Stimulated activated CD4-positive, alpha-beta T cell treated with anti-CD3 and anti-CD28 coated beads, Interleukin-12 subunit alpha, Interleukin-12 subunit beta, amount 100 ng/mL, for 48 hours (primary cell): ENCODE results near the gene ZNF484.
A peak's percentile ranks its signal among the peaks of the same experiment; 100 is the strongest.
"Not testable (repeated sequence)": the region's sequence is repeated elsewhere in the genome, so short reads cannot be mapped to it uniquely, and the experiment has no call there.

Experiments used
- DNase-seq, 3 donors: peaks; one replicate each; pipeline ENCODE4 v3.0.0-alpha.2; 2020; ENCODE audit warnings: low read depth in 2 of 3, low spot score in 1 of 3

The ZNF484 gene

GRCh38 chr9:92877531-92878430 is at the start of gene ZNF484:
Gene ZNF484 (minus strand): TSS chr9:92878038. CDS start chr9:92875029, 3,009 bp downstream.
- peak; percentile 95 to 96 (median 95) for DNase-seq

GRCh38 chr9:92920437-92920836 is 42.6 kb upstream of the ZNF484 start:
- DNase-seq: no peak

- DNase-seq: no peak
Measured at GRCh38 chr9:92917176-92917800, 39.5 kb upstream of the ZNF484 start.

- no peak for DNase-seq
Measured at GRCh38 chr9:92911511-92912475, 34.0 kb upstream of the ZNF484 start.

DNA sequence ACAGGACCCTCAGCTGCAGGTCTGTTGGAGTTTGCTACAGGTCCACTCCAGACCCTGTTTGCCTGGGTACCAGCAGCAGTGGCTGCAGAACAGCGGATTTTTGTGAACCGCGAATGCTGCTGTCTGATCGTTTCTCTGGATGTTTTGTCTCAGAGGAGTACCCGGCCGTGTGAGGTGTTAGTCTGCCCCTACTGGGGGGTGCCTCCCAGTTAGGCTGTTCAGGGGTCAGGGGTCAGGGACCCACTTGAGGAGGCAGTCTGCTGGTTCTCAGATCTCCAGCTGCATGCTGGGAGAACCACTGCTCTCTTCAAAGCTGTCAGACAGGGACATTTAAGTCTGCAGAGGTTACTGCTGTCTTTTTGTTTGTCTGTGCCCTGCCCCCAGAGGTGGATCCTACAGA is 27.3 kb upstream of the ZNF484 start:
- not testable (repeated sequence) for DNase-seq

DNA sequence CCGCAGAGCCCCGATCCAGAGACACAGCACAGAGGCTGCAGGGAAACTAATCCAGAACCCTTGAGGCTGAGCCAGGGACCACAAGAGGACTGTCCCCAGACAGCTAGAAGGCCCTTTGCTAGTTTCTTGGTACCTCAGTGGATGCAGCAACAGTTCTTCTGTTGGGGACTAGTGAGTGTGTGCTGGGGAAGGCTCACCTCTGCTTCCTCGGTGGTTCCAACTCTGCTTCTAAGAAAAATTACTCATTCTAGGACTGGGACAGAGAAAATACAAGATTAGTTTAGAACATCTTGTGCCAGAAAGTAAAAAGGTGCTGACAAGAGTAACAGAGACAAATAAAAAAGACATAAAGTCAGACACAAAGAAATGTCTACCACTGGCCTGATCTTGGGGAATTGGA is 19.5 kb upstream of the ZNF484 start:
- DNase-seq: no peak

DNA sequence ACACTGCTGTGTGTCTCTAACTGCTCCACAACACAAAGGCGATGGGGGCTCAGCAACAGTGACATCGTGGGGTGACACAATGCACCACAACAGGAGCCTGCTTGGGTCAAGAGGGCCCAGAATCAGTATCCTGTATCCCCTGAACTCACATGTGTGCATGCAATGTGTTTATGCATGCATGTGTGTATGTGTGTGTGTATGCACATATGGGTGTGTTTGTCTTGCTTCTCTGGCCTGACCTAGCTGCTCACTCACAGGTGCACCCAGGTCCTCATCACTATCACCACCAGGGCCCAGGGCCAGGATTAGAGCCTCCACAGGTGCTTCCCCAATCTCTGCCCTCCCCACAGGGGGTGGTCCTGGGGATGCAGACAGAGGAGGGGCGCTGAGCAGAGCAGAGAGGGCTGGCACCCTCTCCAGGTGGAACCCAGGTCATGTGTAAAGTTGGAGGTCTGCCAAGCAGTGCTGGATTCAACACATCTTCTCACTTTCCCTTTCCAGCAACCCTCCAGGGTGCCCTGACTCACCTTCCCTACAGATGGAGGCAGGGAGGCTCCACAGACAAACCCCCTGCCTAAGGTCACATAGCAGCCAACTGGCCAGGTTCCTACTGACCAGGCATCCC is 18.1 kb upstream of the ZNF484 start:
- DNase-seq: no peak

DNA sequence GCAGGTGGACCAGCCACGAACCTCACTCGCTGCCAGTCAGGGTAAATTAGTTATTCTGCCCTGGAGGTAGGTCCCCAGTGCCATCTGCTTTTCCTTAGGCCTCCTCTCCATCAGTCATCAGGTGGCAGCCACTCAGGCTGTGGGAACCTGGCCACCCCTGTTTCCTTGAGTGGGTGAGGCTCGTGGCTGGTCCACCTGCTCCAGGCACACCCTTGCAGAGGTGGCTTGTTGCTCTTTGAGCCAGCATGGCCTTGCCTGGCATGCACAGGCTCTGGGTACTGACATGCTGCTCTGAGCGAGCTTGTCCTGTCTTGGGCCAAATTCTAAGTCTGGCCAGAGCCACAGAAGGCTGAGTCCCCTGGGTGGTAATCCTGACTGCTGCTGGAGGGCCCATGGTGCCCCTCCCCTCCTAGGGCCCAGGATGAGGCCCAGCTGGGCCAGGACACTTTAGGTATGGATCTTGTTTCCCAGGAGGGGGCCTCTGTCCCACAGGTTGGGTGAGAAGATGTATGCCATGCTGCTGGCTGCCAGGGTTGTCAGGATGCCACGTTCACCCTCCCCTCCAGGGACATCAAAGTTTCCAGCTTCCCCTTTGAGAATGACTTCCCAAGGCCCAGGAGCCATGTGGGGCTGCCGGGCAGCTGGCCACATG is 17.0 kb upstream of the ZNF484 start:
- DNase-seq: no peak

- DNase-seq: not testable (repeated sequence)
Measured at GRCh38 chr9:92893916-92894610, 16.2 kb upstream of the ZNF484 start.

- DNase-seq: not testable (repeated sequence)
Measured at GRCh38 chr9:92892276-92892675, 14.4 kb upstream of the ZNF484 start.

DNA sequence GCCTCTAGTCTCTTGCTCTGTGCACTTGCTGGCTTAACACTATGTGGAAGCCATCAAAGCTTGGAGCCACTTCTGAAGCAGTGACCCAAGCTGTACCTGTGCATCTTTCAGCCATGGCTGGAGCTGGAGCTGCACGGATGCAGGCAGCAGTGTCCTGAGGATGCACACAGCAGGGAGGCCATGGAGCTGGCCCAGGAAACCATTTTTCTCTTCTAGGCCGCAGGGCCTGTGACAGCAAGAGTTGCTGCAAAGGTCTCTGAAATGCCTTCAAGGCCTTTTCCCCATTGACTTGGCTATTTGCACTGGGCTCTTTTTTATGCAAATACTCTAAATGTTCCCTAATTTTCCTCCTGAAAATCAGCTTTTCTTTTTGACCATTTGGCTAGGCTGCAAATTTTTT is 12.9 kb upstream of the ZNF484 start:
- no peak for DNase-seq

- no peak for DNase-seq
Measured at GRCh38 chr9:92887880-92888338, 10.1 kb upstream of the ZNF484 start.

GRCh38 chr9:92886846-92887610 is 9.2 kb upstream of the ZNF484 start:
- not testable (repeated sequence) for DNase-seq

DNA sequence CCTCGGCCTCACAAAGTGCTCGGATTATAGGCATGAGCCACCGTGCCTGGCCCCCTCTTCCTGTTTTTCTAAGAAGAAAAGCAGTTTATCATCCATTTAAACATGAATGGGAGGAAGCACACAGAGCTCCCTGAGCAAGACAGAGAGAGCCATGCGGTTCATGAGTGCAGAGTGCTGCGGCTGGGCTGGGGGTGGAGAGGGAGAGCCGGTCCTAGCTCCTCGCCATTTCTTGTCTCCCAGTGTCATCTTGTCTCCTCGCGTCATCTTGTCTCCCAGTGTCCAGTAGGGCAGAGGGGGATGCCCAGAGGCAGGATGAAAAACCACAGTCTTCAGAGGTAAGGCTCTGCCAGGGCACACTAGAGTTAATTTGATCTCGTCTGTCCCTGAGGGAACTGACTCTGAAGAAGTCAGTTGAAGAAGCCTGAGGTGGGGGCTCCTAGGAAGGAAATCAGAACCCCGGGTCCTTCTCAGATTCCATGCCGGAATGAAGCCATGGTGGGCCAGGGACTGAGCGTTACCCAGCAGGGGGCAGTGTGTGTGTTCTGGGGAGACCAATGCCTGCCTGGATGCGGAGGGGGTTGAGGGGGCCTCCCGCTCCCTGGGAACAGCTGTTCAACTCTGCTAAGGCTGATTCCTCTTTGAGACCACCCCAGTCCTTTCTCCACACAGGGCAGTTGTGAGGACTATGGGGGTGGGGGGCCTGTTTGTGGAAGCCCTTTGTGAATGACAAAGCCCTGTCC is 6.0 kb upstream of the ZNF484 start:
- DNase-seq: not testable (repeated sequence)

DNA sequence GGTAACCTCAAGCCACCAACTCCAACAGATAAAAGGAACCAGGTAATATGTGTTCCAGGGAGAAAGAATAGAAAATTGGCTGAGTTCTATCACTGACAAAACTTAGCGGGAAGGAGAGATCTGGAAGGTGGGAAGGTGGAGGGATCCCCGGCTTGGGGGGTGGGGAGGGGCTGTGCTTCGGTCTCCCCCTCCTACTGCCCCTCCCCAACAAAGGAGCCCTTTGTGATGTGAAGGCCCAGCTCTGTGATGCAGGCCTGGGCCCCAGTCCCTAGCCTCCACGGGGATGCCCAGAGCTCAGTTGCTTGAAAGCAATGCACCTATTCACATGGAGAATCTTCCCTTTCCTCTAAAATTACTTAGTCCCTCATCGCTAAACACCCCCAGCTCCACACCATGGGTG is 4.4 kb upstream of the ZNF484 start:
- no peak for DNase-seq

DNA sequence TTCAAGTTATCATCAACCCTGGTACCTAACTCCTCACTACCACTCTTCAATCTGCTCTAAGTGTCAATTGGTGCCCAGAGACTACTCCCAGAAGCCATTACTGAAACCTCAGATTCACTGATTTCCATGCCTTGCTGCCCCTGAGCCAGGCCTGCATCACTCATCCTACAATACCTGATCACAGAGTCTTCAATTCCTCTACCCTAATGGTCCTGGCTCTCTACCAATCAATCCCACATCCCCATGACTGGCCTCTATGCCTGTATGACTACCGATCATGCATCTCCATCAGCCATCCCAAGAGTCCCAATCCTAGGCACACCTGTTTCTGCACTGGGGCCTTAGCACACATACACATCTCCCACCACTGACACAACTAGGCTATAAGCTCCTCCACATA is 2.5 kb downstream of the ZNF484 start:
- no peak for DNase-seq

DNA sequence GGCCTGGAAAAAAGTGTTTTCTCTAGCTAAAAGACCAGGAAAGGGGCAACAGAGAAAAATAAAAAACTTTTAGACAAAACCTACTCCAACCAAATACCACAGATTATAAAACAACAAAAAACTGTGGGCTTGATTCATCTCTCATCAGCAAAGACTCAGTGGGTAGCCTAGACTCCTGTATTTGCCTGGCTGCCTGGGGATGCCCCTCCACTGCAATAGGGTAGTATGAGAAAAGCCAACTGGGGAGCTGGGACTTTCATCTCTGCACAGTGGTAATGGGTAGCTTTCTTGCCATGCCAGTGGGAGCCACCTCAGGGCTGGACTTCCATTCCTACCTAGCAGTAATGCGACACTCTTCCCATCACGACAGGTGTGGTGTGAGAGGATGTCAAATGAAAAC is 7.5 kb downstream of the ZNF484 start:
- DNase-seq: no peak

DNA sequence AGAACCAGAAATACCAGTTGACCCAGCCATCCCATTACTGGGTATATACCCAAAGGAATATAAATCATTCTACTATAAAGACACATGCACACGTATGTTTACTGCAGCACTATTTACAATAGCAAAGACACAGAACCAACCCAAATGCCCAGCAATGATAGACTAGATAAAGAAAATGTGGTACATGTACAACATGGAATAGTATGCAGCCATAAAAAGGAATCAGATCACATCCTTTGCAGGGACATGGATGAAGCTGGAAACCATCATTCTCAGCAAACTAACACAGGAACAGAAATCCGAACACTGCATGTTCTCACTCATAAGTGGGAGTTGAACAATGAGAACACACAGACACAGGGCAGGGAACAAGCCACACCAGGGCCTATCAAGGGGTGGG is 11.2 kb downstream of the ZNF484 start:
- DNase-seq: not testable (repeated sequence)
